GDM1 (cell line): ENCODE measurements around the gene PTPN5.

Experiments
- DNase-seq: peaks from one replicate; lab custom pipeline; 2025; lab: John Stamatoyannopoulos, UW

The PTPN5 gene

DNA sequence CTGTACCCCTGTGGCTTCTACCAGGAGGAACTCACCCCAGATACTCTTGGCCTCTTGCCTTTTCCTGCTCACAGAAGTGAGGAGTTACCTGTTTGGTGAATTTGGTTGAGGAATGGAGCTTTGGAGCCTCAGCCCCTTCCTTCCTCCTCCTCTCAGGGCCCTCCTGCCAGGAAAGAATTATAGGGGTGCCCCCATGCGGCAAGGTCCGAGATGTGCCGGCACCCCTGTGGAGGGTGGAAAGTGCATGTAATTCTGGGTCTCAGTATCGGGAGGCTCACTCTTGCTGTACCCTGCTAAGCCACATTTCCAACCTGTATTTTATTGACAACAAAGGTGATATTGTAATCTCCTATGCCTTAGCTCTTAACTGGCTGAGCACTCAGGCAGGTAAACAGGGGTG, 51.9 kb downstream of the PTPN5 start:
- DNase-seq: no peak

DNA sequence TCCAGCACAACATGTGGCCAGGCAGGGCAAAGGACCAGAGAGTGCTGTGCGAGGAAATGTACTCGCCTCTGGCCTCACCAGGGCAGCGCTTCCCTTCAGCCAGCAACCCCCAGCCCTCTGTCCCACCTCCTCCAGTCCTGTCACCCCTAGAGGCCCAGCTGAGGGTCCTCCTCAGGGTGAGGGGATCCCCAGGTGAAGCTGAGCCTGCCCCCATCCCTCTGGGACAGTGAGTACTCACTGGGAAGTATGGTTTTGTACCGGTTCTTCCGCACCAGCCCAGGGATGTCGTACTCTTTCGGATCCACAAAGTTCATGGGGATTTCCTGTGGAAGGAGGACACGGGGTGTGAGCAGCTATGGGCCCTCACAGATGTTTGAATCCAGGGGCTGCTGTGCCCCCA, 54.0 kb downstream of the PTPN5 start:
- DNase-seq: no peak

DNA sequence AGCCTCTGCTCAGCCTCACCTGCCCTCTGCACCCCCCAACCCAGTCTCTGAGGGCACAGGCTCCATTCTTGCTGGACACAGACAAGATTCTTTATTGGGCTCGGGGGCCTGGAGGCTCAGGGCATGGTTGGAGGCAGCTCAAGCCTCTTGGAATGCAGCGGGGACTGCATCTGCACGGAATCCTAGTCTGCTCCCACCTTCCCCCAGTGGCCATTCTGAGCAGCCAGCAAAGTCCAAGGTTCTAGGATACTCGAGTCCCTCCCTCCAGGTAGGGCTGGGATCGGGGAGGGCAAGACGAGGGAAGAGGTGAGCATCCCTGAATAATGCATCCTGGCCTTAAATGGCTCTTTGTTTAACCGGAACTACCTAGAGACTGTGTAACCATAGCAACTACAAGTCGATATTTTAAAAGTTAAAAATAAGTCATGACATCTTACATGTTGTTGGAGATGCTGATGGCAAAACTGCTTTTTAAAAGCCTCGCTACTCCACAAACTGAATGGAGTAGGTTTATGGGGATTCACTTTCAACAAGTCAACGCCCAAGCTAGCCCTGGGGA, 54.9 kb downstream of the PTPN5 start:
- DNase-seq: no peak

DNA sequence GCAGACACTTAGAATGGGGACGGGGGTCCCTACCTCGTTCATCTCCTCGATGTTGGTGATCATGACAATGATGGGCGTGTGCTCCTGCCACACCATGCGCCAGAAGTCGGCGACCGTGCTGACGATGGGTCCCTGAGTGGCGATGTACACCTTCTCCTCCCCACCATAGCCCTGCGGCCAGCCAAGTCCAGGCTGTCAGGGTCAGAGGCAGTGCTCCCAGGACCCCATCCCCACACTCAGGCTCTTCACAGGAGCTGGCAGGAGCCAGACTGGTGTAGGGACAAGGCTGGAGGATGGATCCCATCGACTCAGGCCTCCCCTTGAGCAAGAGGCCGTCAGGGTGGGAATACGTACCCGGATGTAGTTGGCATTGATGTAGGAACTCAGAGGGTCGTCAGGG, 58.4 kb downstream of the PTPN5 start:
- DNase-seq: no peak

DNA sequence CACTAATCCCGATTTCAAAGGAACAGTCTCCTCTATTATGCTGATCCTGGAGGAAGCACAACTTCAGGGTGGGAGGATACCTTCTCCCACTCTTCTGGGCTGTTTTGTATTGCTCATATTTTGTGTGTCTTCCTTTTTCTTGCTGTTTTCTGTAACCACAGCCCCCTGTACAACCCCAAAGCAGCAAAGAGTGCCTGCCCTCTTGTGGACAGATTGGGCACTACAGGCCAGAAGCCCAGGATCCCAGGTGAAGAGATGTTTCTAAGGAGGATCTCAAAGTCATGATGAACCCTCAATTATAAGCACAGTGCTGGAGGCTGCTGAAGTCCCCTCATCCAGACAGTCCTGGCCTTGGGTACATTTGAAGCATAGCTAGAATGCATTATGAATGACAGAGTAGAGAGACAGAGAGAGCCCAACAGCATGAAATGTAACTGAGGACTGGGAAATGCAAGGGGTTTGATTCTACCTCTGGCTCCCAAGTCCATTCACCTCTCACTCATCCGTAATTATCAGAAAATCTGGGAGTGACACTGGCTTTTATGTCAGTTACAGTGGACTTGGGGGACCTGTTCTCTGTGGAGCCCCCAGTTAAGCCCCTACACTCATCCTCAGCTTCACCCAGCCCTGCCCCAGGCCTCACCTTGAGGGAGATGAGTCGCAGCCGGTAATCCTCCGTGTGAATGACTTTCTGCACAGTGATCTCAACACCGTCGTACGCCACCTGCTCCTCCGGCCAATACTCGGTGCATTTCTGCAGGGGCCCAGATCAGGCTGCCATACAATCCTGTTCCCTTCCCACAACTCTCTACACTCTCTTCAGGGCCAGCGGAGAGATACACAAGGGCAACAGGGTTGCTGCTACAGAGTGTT, 59.4 kb downstream of the PTPN5 start:
- peak; percentile 39 for DNase-seq

DNA sequence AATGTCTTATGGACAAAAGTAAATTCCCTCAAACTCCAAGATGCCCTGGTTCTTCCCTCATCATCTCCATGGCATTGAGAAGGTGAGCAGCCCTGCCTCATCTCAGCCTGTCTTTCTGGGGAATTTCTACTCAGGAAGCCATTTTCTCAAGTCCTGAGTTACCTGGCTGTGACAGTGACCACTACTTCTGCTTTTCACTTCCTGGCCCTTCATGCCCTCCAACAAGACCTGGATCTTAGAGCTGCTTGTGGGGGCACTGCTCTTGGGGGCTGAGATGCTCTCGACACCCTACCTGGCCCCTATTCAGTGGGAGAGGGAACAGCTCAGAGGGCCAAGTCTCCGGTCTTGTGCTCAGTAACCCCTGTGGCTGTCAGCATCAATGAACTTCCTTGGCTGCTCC, 60.2 kb downstream of the PTPN5 start:
- no peak for DNase-seq

DNA sequence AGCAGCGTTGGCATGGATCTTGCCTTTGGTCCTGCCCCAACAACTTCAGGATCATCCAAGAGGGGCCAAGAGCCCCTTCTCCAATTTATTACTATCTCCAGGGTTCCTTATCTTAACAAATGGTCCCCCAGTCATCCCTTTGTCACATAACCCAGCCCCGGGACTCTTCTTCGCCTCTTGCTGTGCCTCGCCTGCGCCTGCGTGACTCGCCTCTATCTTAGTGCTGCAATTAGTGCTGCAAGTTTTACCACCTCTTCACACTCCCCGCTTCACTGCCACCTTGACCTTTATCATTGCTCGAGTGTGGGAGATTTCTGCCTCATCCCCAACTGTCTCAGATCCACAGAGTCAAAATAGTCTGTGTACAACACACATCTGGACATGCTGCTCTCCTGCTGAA, 61.6 kb downstream of the PTPN5 start:
- no peak for DNase-seq

DNA sequence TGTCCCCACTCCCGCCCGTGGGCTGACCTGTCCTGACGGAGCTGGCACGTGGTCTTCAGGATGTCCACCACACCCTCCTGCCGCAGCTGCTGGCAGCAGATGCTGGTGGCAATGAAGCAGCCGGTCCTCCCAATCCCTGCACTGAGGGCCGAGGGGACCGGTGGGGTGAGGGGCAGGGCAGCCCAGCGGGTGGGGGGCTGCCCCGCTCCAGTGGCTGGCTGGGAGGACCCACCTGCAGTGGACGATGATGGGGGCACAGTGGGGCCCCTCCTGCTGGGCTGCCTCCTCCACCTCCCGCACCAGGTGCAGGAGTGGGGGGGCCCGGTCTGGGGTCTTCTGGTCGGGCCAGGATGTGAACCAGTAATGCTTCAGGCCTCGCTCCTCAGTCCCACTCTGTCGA, 62.2 kb downstream of the PTPN5 start:
- DNase-seq: no peak

DNA sequence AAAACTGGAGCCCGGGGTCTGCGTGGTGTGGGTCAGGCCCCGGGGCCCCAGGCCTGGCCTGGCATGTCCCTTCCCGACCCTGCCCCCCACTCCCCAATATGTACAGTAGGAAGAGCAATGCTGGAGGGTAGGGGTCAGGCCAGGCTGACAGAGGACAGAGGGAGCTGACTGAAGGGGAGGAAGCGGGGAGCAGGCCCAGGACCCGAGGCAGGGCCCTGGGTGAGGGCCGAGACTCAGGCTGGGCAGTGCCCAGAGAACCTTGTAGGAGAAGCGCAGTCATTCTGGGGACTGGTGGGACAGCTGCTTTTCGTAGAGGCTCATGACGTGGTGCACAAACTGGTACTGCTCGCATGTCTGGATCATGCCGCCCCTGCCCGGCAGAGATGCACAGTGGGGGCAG, 62.9 kb downstream of the PTPN5 start:
- no peak for DNase-seq

DNA sequence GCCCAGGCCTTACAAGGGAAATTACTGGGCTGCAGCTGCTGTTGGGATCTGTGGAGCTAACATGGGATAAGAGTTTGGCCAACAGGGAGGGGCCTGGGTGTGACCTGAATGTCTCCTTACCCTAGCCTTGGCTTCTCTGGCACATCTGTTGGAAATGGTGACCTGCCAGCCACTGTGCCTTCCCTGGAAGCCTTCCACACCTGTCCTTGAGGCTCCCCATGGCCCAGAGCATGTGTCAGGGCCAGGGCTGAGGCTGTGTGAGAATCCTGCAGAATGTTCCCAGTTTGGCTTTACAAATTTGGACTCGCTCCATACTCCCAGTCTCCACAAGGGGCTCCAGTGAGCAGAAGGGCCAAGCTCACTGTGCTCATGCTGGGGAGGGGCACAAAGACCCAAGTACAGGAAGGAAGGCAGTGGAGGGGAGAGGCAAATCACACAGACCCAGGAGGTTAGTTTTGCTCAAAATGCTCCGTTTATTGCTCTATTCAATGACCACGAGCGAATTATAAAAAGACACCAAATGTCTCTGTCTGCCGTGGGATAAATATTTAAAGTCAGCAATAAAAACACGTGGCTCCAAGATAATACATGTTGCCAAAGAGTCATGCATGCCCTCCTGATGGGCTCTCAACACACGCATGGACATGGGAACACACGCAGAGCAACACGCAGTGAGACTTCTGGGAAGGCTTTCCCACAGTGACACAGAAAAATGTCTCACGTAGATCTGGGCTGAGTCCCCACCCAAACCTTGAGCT, 63.9 kb downstream of the PTPN5 start:
- DNase-seq: peak; percentile 39

DNA sequence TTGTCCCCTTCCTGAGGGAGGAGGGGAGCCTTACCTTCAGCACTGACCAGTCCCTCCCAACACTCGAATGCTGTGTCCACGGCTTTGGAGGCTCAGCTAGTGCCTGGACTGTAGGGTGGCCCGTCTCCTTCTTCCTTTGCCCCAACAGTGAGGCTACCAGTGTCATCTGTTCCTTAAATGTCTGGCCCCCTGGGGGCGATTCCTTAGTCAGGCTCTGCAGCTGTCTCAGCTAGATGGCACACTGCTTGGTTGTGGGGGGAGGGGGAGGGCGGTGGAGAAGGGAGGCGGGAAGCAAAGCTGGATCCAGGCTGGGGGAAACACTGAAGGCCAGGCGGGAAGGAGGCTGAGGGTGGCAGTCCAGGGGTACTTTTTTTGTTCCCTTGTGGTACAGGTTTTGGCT, 65.6 kb downstream of the PTPN5 start, which contains the start of gene IGSF22:
TSS of gene IGSF22 (minus strand) at position 149 of the 400 bp plus-strand sequence. CDS start 1,952 bp downstream, outside the sequence.
- no peak for DNase-seq

DNA sequence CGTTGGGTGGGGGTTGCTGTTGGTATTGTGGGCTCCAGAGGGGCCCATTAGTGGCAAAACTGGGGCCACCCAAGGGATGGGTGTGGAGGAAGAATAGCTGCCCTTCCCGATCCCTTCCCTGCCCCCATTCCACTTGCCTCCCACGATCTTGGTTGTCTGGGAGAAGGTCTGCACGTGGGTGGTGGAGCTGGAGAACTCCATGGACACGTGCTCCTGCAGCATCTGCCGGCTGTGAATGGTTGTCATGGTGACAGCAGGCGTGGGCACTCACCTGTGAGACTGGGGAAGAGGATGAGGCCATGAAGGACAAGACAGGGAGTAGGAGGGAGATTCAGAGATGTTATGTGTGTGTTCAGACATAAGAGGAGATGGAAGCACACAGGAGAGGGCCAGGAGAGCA, 67.6 kb downstream of the PTPN5 start:
- DNase-seq: no peak

DNA sequence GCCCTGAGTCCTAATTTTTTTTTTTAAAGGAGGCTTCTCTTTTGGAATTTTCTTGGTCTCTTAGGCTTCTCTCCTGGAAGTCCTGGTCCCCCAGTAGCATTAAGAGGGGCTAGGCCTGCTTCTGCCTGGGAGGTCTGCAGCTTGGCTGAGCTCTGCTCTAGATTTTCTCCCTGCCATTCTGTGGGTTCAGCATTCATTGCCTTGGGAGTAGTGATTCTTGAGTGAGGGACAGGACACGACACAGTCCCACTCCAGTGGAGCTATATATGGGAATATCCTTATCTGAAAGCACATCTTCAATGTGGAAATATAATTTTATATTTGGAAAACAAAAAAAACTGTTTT, 69.3 kb downstream of the PTPN5 start:
- no peak for DNase-seq

DNA sequence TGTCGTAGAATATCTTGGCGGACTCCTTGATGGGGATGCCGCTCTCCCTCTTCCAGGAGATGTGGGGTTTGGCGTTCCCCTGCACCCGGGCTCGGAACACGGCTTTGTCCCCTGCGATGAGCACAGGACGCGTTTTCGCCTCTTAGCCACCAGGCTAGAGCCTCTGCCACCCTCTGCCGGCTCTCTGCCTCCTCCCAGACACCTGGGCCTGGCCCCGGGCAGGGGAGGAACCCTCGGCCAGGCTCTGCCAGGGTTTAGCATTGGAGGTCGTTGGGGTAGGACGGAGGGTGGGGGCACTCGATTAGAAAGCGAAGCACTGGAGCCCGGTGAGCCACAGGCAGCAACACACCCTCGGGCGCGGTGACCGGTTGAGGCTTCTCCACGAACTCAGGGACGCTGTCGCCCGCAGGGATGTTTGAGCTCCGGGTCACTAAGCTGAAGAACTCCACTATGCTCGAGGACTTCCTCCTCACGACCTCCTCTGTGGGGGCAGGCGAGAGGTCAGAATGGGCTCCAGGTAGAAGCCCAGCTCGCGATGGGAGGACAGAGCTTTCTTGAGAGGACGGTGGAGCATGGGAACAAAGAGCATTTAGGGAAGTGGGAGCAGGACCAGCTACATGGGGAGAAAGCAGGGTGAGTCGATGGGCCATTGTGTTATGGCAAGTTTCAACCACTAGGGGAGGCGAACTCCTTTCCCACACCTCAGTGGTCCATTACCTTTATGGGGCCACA, 69.9 kb downstream of the PTPN5 start:
- DNase-seq: peak; percentile 46

DNA sequence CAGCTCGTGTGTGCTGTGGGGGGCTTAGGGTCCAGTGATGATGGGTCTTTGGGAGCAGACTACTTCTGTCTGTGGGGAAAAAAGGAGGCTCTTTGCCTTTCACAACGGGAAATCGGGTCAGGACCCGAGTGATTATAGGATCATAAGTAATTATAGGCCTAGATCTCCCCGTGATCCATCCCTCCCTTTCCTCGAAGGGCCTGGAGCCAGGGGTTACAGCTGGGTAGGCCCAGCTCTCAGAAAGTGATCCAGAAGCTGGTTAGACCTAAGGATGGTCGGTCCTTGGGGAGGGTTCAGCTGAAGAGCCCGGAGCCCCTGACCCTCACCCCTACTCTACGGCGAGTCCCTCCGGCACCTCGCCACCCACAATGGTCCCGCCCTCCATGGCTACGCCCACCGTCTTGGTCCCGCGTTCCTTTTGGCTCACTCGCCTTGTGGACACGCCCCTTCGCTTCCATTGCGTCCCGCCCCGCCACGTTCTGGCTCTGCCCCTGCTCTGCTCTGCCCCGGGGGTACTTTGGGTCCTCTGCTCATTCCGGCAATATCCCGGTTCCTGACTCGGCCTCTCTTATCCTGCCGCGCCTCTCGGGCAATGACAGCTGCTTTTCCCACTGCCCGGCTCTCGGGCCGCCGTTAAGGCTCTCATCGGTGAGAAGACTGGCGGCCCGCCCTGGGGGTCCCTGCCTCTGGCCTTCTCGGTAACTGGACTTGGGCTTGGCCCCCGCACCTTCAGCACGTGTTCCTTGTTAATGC, 70.6 kb downstream of the PTPN5 start:
- DNase-seq: peak; percentile 52

DNA sequence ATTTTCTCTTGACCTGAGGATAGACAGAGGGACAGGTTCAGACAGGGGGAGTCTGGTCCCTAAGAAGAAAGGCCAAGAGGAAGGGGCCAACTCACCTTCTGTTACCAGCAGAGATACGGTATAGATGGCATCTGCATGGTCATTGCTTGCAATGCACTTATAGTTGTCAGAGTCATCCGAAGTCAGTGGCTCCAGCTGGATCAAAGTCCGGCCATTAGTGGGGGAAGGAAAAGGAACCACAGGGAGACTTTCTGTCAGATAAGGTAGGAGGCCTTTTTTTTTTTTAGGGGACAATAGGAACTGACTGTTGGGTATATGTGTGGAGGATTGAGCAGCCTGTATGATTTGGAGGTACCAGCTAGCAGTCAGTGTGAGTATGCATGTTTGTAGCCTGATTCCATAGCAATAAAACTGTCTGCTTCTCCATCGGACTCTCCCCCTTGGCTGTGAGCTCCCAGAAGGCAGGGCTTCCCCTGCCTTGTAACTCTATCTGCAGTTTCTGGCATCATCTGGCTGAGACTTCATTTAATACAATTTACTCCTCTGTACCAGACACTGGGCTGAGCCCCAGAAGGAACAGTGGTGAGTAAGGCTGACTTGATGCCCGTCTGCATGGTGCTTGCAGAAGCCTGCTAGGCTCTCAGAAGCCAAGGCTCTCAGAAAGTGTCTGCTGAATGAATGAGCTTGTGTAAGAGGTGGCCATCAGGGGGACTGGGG, 71.3 kb downstream of the PTPN5 start:
- no peak for DNase-seq

DNA sequence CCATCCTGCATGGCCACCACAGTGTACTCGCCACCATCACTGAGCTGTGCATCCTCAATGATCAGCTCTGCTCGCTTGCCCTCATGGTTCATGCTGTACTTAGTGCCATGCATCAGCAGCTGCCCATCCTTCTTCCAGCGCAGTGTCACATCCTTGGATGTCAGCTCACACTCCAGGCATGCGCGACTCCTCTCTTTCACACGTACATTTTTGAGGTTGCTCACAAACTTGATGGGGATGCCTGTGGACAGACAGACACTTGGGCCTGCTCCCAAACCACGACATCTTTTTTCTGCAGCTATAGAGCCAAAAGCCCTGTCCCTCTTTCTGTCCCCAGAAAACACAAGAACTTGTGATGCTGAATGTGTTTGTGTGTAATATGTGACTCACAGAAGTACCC, 76.1 kb downstream of the PTPN5 start:
- DNase-seq: no peak

DNA sequence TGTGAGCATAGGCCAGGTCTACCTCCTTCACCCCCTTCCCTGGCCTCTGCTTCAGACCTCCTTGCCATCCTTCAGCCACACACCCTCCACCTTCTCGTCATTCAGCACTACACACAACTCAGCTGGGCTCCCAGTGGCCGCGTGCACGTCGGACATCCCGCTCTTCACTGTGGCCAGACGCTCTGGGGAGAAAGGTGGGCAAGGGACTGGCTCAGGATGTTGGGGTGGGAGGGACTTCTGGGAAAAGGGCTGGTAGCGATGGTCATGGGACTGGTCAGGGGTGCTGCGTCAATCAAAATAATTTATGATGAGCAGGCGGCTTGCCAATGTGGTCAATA, 77.2 kb downstream of the PTPN5 start:
- no peak for DNase-seq

DNA sequence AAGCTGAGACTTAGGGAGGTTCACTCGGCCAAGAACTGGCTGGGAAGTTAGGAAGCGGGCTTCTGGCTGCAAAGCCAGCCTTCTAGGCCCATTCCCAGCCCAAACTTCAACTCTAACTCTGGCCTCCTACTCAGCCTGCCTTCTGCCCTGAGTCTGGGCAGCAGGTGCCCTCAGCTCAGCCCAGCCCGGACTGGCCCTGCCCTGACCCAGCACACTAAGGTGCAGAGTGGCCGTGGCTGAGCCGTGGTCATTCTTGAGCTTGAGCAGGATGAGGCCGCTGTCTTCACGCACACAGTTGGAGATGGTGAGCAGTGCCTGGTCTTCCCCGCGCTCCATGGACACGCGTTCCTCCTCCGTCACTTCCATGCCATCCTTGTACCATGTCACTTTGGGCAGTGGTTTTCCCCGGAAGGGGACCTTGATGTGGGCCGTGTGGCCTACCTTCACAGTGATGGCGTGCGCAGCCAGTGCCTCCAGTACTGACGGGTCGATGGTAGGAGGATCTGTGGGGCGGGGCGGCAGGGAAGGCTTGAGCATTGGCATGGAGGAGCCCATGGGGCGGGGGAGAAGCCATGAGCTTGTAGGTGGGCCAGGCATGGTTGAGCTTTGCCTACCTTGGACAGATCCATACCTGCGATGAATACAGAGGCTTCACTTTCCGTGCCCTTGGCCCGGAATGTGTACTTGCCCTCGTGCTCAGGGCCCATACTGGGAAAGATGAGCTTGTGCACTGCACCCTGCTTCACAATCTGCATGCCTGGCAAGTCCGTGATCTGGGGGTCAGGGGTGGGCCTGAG, 77.8 kb downstream of the PTPN5 start:
- no peak for DNase-seq

DNA sequence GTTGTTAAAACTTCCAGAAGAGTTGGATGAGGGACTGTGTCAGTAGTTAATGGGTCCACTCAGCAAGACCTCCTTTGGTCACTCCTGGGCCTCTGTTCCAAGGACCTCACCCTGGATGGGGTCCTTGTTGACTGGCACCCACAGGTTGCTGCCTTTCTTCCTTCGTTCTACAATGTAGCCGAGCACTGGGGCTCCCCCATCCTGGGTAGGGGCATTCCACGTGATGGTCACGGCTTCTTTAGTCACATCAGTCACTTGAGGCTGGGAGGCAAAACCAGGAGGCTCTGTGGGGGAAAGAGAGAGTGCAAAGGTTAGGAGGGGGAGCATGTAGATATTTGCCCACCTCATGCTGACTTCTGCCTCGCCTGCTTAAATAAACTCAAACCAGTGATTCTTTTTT, 81.1 kb downstream of the PTPN5 start:
- DNase-seq: no peak
